Hepatocyte (in vitro differentiated cells): ENCODE results near the gene EFNB1. TPM values are rescaled to one million over a fixed set of nuclear protein-coding genes. Genes with fewer than 3 reads are reported as not detected.
A peak's percentile ranks its signal among the peaks of the same experiment; 100 is the strongest.

Experiments used
- DNase-seq: peaks from one replicate; pipeline ENCODE4 v3.0.0-alpha.2; 2016; ENCODE audit warnings: low spot score
- H2AFZ ChIP-seq: fragments of 200-600 bp; sonication (generic); 2 replicates; pipeline ENCODE4 v1.6.0; 2016; ENCODE audit warnings: antibody characterized with exemption, mild to moderate bottlenecking
- H3K27ac ChIP-seq: fragments of 200-600 bp; sonication (generic); 2 replicates; pipeline ENCODE4 v1.5.1; 2016; ENCODE audit warnings: mild to moderate bottlenecking
- H3K27me3 ChIP-seq: fragments of 200-600 bp; sonication (generic); 2 replicates; pipeline ENCODE4 v1.6.1; 2016
- H3K36me3 ChIP-seq: fragments of 200-600 bp; sonication (generic); replicated peaks from 2 replicates; pipeline ENCODE4 v1.5.1; 2016; ENCODE audit warnings: low read depth; ENCODE audit not compliant: insufficient read depth
- H3K4me1 ChIP-seq: fragments of 200-600 bp; sonication (generic); 2 replicates; pipeline ENCODE4 v1.5.1; 2016; ENCODE audit warnings: mild to moderate bottlenecking, moderate library complexity; ENCODE audit not compliant: insufficient read depth
- H3K4me2 ChIP-seq: fragments of 200-600 bp; sonication (generic); 2 replicates; pipeline ENCODE4 v1.6.0; 2016
- H3K4me3 ChIP-seq: fragments of 200-600 bp; sonication (generic); 2 replicates; pipeline ENCODE4 v1.5.1; 2016; ENCODE audit warnings: mild to moderate bottlenecking
- H3K79me2 ChIP-seq: fragments of 200-600 bp; sonication (generic); 2 replicates; pipeline ENCODE4 v1.6.0; 2017; ENCODE audit warnings: mild to moderate bottlenecking
- H3K9me2 ChIP-seq: fragments of 200-600 bp; sonication (generic); replicated peaks from 2 replicates; pipeline ENCODE4 v1.6.0; 2017; ENCODE audit warnings: mild to moderate bottlenecking; ENCODE audit not compliant: insufficient read depth
- H3K9me3 ChIP-seq: fragments of 200-600 bp; sonication (generic); 2 replicates; pipeline ENCODE4 v1.5.1; 2016; ENCODE audit warnings: low read depth, mild to moderate bottlenecking
- H4K20me1 ChIP-seq: fragments of 200-600 bp; sonication (generic); 2 replicates; pipeline ENCODE4 v1.6.0; 2016; ENCODE audit warnings: mild to moderate bottlenecking; ENCODE audit not compliant: insufficient read depth, poor library complexity, severe bottlenecking
- EZH2 ChIP-seq: fragments of 200-600 bp; sonication (generic); IDR thresholded peaks from 2 replicates; pipeline ENCODE4 v1.6.1; 2016; ENCODE audit warnings: antibody characterized with exemption, mild to moderate bottlenecking, borderline replicate concordance
- EZH2phosphoT487 ChIP-seq: fragments of 200-600 bp; sonication (generic); IDR thresholded peaks from one replicate; pipeline ENCODE4 v1.6.1; 2018; ENCODE audit warnings: antibody characterized with exemption, mild to moderate bottlenecking, low read depth, moderate library complexity; ENCODE audit not compliant: unreplicated experiment, severe bottlenecking
- WGBS: methylation state at CpG from one replicate; pipeline ENCODE4 v1.1.6; 2016; ENCODE audit warnings: low lambda C conversion rate; ENCODE audit errors: missing lambda C conversion rate; 5-methylcytosine and 5-hydroxymethylcytosine counted together
- polyA plus RNA-seq: library from polyadenylated mRNA; unstranded; fragments of >200 nt; fragmentation: Nextera tagmentation; extraction: Ambion mirVana; gene quantifications from 2 replicates; pipeline ENCODE4 v1.2.1, GENCODE V29; 2016
- total RNA-seq: library from RNA; depleted of rRNA; stranded (reverse); fragments of >200 nt; gene quantifications from 2 replicates; pipeline ENCODE4 v1.2.3, GENCODE V29; 2014
- TF ChIP-seq, protein P1 (sequence below): fragments of 200-600 bp; sonication (generic); IDR thresholded peaks from 2 replicates; pipeline ENCODE4 v1.5.1; 2016; ENCODE audit warnings: antibody characterized with exemption, mild to moderate bottlenecking; ENCODE audit not compliant: poor library complexity

Gene EFNB1
- total and polyA plus RNA-seq, 2 experiments from 2014 or later: 35.1 to 46.4 TPM

DNA sequence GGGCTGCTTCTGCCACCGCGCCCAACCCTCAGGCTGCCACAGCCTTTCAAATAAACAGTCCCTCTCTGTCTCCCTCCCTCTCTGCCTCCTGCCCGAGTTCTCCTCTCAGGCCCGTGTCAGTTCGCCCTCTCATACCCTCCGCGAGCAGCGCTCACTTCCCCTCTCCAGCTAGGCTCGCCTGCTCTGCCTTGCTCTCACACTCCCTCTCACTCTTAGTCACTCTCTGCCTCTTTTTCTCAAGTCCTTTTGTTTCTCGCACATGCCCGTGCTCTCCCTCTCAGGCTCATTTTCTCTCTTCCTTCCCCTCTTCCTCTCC, 3.2 kb downstream of the EFNB1 start:
- Histone ChIP-seq H4K20me1 (peaks cover 46% of the 10 kb centered on the region), H3K36me3 (no peaks in the 10 kb centered on the region), H3K9me3 (no peaks in the 10 kb centered on the region), H3K9me2 (no peaks in the 10 kb centered on the region), H3K4me1 (no peaks in the 10 kb centered on the region), H3K4me3 (peak overlapping the region; percentile 75), H3K4me2 (peak overlapping the region; percentile 75), H2AFZ (no peak overlapping the region), H3K27ac (no peak overlapping the region), H3K27me3 (no peaks in the 10 kb centered on the region), H3K79me2 (peaks cover 78% of the 10 kb centered on the region)
- 54% methylated on average over 11 of the region's 11 CpGs for WGBS
- DNase-seq: peak; percentile 67
- TF ChIP-seq EZH2phosphoT487 (no peak), EZH2 (no peak)
- TF ChIP-seq, protein P1, sequence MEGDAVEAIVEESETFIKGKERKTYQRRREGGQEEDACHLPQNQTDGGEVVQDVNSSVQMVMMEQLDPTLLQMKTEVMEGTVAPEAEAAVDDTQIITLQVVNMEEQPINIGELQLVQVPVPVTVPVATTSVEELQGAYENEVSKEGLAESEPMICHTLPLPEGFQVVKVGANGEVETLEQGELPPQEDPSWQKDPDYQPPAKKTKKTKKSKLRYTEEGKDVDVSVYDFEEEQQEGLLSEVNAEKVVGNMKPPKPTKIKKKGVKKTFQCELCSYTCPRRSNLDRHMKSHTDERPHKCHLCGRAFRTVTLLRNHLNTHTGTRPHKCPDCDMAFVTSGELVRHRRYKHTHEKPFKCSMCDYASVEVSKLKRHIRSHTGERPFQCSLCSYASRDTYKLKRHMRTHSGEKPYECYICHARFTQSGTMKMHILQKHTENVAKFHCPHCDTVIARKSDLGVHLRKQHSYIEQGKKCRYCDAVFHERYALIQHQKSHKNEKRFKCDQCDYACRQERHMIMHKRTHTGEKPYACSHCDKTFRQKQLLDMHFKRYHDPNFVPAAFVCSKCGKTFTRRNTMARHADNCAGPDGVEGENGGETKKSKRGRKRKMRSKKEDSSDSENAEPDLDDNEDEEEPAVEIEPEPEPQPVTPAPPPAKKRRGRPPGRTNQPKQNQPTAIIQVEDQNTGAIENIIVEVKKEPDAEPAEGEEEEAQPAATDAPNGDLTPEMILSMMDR: no peak

DNA sequence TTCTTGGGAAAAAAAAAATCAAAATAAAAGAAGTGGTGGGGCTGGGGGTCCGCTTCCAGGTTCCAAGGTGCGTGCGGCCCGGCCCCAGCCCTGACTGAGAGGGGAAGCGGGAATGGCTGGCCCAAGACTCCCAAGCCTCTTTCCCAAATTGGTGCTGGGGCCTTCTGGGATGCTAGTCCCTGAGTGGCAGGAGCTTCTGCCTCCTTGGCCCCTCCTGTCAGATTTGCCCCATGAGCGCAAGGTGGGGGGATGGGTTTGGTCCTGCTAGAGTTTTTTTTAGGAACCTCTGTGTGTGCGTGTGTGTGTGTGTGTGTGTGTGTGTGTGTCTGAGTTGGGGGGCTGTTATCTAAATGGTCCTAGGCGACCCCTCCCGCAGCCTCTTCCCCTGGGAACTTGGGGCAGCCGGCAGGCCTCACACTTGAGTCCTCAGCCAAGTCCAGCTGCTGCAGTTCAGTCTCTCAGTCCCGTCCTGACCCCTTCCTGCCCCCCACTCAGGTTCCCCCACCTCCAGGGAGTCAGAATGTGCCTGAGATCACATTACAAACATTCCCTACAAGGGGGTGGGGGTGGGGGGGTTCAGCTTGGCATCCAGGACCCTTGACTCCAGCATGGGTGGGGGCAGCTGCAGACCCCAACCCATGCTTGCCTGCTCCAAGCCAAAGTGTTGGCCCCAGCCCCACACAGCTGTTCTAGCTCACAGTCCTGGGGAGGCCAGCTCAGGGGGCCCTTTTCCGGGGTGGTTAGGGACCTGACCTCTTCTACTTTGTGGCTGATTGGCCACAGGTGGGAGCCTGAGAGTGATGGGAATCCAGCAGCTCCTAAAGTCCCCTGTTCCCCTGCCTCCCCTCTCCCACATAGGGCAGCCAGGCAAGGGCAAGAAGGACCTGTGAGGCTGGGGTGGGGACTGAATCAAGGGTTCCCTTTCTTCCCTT, 4.0 kb downstream of the EFNB1 start:
- H4K20me1 ChIP-seq: peaks cover 50% of the 10 kb centered on the region
- H3K9me3 ChIP-seq: no peaks in the 10 kb centered on the region
- WGBS: 60% methylated on average over 12 of the region's 12 CpGs
- H3K4me2 ChIP-seq: peak overlapping the region; percentile 75
- H3K36me3 ChIP-seq: no peaks in the 10 kb centered on the region
- H3K9me2 ChIP-seq: no peaks in the 10 kb centered on the region
- no peak overlapping the region for H3K27ac ChIP-seq
- H3K4me3 ChIP-seq: no peak overlapping the region
- DNase-seq: no peak
- H3K27me3 ChIP-seq: no peaks in the 10 kb centered on the region
- H3K4me1 ChIP-seq: no peaks in the 10 kb centered on the region
- no peak overlapping the region for H2AFZ ChIP-seq
- TF ChIP-seq EZH2phosphoT487: no peak
- TF ChIP-seq, protein P1: no peak
- no peak for TF ChIP-seq EZH2
- peaks cover 85% of the 10 kb centered on the region for H3K79me2 ChIP-seq

DNA sequence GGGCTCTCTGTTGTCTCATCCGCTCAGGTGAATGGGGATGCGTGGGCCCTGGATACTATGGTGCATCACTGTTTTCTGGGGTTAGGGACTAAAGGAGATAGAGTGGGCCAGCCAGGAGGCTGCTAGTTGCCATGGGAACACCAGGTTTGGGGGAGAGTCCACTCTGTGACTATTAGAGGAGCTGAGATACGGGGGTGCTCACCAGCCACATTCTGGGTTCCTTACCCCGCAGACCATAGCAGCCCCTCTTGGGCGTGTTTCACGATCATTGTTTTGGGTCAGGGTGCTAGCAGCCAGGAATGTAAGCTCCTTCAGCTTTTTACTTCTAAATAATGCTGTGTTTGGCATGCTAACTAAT, 4.6 kb downstream of the EFNB1 start:
- 83% methylated on average over 6 of the region's 6 CpGs for WGBS
- Histone ChIP-seq H3K79me2 (peaks cover 86% of the 10 kb centered on the region), H2AFZ (no peak overlapping the region), H3K4me1 (no peaks in the 10 kb centered on the region), H3K4me2 (peak overlapping the region; percentile 75), H3K9me3 (no peaks in the 10 kb centered on the region), H3K4me3 (no peak overlapping the region), H3K36me3 (no peaks in the 10 kb centered on the region), H3K27me3 (no peaks in the 10 kb centered on the region), H3K9me2 (no peaks in the 10 kb centered on the region), H4K20me1 (peaks cover 50% of the 10 kb centered on the region), H3K27ac (no peak overlapping the region)
- no peak for DNase-seq
- TF ChIP-seq, protein P1: no peak
- no peak for TF ChIP-seq EZH2
- no peak for TF ChIP-seq EZH2phosphoT487
